ENCODE data around the gene CINP. TPM values are rescaled to one million over a fixed set of nuclear protein-coding genes. Genes with fewer than 3 reads are reported as not detected.

Gene CINP
- total and polyA plus RNA-seq, 2 of the 13 experiments (the other 11 are each of a cell fraction or from before 2014, with no cell fraction given), result 32.8 to 42.8 TPM

DNA sequence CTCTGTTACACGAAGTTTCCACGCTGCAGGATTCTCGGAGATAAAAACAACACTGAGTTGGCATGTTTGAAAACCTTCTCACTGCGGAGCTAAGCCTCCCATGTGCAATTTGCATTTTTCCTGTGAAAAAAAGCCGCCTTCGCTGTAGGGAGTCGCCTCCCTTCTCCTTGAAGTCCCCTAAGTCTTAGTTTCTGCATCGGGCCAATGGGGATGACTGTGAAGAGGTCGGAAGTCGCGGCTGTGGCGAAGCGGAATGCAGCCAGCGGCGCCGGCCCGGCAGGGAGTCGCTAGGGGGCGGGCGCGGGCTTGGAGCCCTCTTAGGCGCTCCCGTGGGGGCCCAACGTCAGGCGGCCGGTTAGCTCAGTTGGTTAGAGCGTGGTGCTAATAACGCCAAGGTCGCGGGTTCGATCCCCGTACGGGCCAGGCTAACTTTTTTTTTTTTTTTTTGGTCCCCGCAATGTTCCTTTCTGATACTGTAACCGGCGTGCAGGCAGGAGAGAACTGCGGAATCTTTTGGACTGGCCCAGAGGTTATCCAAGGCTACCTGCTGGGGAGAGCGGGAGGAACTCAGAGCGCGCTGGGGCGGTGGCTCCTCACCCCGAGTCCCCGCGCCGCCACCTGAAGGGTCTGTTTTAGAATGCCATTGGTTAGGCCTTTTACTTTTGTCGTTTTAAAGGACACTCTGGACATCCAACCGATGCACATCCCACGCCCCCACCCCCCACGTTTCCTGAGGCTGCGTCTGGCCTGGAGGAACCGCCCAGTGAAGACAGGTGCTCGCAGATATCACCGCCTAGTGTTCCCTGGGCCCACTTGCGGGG, 45.7 kb downstream of the CINP start (continued):
- TF ChIP-seq, protein P1, sequence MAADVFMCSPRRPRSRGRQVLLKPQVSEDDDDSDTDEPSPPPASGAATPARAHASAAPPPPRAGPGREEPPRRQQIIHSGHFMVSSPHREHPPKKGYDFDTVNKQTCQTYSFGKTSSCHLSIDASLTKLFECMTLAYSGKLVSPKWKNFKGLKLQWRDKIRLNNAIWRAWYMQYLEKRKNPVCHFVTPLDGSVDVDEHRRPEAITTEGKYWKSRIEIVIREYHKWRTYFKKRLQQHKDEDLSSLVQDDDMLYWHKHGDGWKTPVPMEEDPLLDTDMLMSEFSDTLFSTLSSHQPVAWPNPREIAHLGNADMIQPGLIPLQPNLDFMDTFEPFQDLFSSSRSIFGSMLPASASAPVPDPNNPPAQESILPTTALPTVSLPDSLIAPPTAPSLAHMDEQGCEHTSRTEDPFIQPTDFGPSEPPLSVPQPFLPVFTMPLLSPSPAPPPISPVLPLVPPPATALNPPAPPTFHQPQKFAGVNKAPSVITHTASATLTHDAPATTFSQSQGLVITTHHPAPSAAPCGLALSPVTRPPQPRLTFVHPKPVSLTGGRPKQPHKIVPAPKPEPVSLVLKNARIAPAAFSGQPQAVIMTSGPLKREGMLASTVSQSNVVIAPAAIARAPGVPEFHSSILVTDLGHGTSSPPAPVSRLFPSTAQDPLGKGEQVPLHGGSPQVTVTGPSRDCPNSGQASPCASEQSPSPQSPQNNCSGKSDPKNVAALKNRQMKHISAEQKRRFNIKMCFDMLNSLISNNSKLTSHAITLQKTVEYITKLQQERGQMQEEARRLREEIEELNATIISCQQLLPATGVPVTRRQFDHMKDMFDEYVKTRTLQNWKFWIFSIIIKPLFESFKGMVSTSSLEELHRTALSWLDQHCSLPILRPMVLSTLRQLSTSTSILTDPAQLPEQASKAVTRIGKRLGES (CRISPR knock-in tag; IDR thresholded peaks at IDR 0.05; ENCODE audit: borderline replicate concordance), result no peak
- TF ChIP-seq NFKBIZ (CRISPR knock-in tag; IDR thresholded peaks at IDR 0.05), result peak; percentile 42; the same call in 1 of the 2 replicates
- TF ChIP-seq HOXA5 (CRISPR knock-in tag; IDR thresholded peaks at IDR 0.05), result peak; percentile 86; the same call in 1 of the 2 replicates
- TF ChIP-seq ZBTB21 (CRISPR knock-in tag; IDR thresholded peaks at IDR 0.05), result 0 out of 2 replicates have a peak, but pooled peaks have one; percentile 8
- peak; percentile 71; the same call in 1 of the 2 replicates for TF ChIP-seq ZFP91 (CRISPR knock-in tag; IDR thresholded peaks at IDR 0.05; ENCODE audit: borderline replicate concordance)
- peak; percentile 82; the same call in 1 of the 2 replicates for TF ChIP-seq KAT7 (CRISPR knock-in tag; IDR thresholded peaks at IDR 0.05; ENCODE audit: borderline replicate concordance)
- TF ChIP-seq SMARCE1 (IDR thresholded peaks at IDR 0.05; ENCODE audit: borderline replicate concordance), result no peak
- TF ChIP-seq, protein P2, sequence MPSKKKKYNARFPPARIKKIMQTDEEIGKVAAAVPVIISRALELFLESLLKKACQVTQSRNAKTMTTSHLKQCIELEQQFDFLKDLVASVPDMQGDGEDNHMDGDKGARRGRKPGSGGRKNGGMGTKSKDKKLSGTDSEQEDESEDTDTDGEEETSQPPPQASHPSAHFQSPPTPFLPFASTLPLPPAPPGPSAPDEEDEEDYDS (CRISPR knock-in tag; IDR thresholded peaks at IDR 0.05), result peak; percentile 48; the same call in 1 of the 2 replicates
- peak; percentile 24; the same call in 1 of the 2 replicates for TF ChIP-seq ELF4 (CRISPR knock-in tag; IDR thresholded peaks at IDR 0.05; ENCODE audit: borderline replicate concordance)
- TF ChIP-seq NR3C1 (CRISPR knock-in tag; IDR thresholded peaks at IDR 0.05), result no peak
- TF ChIP-seq NRL (CRISPR knock-in tag; IDR thresholded peaks at IDR 0.05; ENCODE audit: borderline replicate concordance), result peak; percentile 63; the same call in 1 of the 2 replicates
- no peak for TF ChIP-seq STAG1 (CRISPR knock-in tag; IDR thresholded peaks at IDR 0.05)
- TF ChIP-seq ZNF713 (CRISPR knock-in tag; IDR thresholded peaks at IDR 0.05), result no peak
- 0 out of 2 replicates have a peak, but pooled peaks have one; percentile 7 for TF ChIP-seq RFX3 (CRISPR knock-in tag; IDR thresholded peaks at IDR 0.05)
- peak; percentile 86; the same call in 1 of the 2 replicates for TF ChIP-seq KDM5B (CRISPR knock-in tag; IDR thresholded peaks at IDR 0.05; ENCODE audit: borderline replicate concordance)
- no peak for TF ChIP-seq RBAK (CRISPR knock-in tag; IDR thresholded peaks at IDR 0.05)
- no peak; the same call in 1 of the 2 replicates for TF ChIP-seq HIVEP1 (CRISPR knock-in tag; IDR thresholded peaks at IDR 0.05)
- no peak for TF ChIP-seq POLR2AphosphoS2 (IDR thresholded peaks at IDR 0.05; ENCODE audit: low read depth, low read length)
- peak; percentile 51; the same call in 1 of the 2 replicates for TF ChIP-seq ZNF614 (CRISPR knock-in tag; IDR thresholded peaks at IDR 0.05; ENCODE audit: borderline replicate concordance)
- no peak for TF ChIP-seq ZNF800 (CRISPR knock-in tag; IDR thresholded peaks at IDR 0.05)
- TF ChIP-seq NAIF1 (CRISPR knock-in tag; IDR thresholded peaks at IDR 0.05; ENCODE audit: borderline replicate concordance), result no peak
- no peak; the same call in 1 of the 2 replicates for TF ChIP-seq SALL2 (CRISPR knock-in tag; IDR thresholded peaks at IDR 0.05)
